ENCODE results near the gene CD27.

Gene CD27

DNA sequence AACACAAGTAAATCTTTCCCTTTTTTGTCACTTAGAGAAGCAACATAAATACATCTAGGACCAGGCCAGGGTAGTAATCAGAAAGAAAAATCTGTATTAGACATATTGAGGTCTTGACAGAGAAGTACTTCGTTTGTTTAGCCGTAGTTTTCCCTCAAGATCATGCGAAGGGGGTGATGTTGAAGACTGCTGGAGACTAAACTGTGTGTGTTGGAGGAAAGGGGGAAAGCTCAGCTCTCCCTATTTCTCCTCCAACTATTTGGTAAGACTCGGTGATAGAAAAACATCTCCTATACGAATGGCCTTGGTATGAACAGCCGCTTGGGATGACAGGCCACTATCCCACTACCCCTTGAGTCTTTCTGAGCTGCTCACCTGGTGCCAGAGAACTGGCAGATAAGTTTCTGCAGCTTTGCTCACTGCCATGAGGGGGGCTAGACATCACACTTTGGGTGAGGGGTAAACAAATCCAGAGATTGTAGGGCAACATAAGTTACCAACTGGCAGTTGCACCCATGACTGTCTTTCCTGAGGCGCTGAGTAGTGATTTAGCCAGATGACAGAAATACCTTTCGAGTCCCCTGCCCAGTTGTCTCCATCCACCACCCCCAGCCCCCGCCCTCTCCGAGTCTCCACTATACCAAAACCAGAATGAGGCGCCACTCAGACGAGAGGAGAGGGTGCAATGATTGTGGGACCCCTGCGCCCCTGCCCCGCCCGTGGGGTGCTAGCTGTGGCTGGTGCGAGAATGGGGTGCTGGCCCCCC lies 25.0 kb downstream of the CD27 start (continued):
- 0 out of 2 replicates have a peak, but pooled peaks have one; percentile 31 for TF ChIP-seq ZNF777 (tag by site-specific recombination; IDR thresholded peaks at IDR 0.05; ENCODE audit: borderline replicate concordance)
- TF ChIP-seq ZNF398 (tag by site-specific recombination; IDR thresholded peaks at IDR 0.05): 0 out of 2 replicates have a peak, but pooled peaks have one; percentile 43

GRCh38 chr12:6470375-6471163 lies 25.8 kb downstream of the CD27 start, which contains the start of gene VAMP1:
TSS of gene VAMP1 (minus strand) at chr12:6470677. CDS start at chr12:6470531, 146 bp downstream.
- Histone ChIP-seq H3K4me3 (ENCODE audit: low read depth, low read length) (peak within 1 kb of the TSS; percentile 81), H3K27ac (ENCODE audit: extremely low read depth, low read depth, low read length) (peak within 1 kb of the TSS; percentile 35), H3K9me3 (ENCODE audit: control insufficient read depth, insufficient read depth, low read depth, low read length) (no peaks in the 10 kb centered on the region), H3K4me1 (ENCODE audit: control insufficient read depth, insufficient read depth, low read length) (peaks cover 2% of the 10 kb centered on the region; the same call in 1 of the 2 replicates), H3K36me3 (ENCODE audit: control insufficient read depth in 2 of 2, insufficient read depth in 1 of 2, low read length in 2 of 2) (peaks cover 0 to 17% of the 10 kb centered on the region in 2 experiments; a peak in 1 of 3 replicates)
- ChIA-PET CTCF (interaction anchor here (0.6 to 2.2 kb wide), 8 partner anchors 14 to 383 kb away, joined by 3 to 11 read pairs (median 4); no protein-coding TSS in a partner anchor), POLR2A (interaction anchor here (0.6 to 3.5 kb wide), 67 partner anchors 10 to 1323 kb away, joined by 3 to 74 read pairs (median 4); partner anchors contain the start of genes CDCA3, COPS7A, GAPDH and MRPL51)
- TF ChIP-seq ZNF202 (tag by site-specific recombination; IDR thresholded peaks at IDR 0.05; ENCODE audit: borderline replicate concordance): no peak
- no peak for TF ChIP-seq ZFP3 (tag by site-specific recombination; IDR thresholded peaks at IDR 0.05; ENCODE audit: low read depth)
- TF ChIP-seq, protein P1, sequence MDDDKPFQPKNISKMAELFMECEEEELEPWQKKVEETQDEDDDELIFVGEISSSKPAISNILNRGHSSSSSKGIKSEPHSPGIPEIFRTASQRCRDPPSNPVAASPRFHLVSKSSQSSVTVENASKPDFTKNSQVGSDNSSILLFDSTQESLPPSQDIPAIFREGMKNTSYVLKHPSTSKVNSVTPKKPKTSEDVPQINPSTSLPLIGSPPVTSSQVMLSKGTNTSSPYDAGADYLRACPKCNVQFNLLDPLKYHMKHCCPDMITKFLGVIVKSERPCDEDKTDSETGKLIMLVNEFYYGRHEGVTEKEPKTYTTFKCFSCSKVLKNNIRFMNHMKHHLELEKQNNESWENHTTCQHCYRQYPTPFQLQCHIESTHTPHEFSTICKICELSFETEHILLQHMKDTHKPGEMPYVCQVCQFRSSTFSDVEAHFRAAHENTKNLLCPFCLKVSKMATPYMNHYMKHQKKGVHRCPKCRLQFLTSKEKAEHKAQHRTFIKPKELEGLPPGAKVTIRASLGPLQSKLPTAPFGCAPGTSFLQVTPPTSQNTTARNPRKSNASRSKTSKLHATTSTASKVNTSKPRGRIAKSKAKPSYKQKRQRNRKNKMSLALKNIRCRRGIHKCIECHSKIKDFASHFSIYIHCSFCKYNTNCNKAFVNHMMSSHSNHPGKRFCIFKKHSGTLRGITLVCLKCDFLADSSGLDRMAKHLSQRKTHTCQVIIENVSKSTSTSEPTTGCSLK (tag by site-specific recombination; IDR thresholded peaks at IDR 0.05): no peak
- TF ChIP-seq, protein P2, sequence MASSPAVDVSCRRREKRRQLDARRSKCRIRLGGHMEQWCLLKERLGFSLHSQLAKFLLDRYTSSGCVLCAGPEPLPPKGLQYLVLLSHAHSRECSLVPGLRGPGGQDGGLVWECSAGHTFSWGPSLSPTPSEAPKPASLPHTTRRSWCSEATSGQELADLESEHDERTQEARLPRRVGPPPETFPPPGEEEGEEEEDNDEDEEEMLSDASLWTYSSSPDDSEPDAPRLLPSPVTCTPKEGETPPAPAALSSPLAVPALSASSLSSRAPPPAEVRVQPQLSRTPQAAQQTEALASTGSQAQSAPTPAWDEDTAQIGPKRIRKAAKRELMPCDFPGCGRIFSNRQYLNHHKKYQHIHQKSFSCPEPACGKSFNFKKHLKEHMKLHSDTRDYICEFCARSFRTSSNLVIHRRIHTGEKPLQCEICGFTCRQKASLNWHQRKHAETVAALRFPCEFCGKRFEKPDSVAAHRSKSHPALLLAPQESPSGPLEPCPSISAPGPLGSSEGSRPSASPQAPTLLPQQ (tag by site-specific recombination; IDR thresholded peaks at IDR 0.05): peak; percentile 85
- TF ChIP-seq ZNF600 (tag by site-specific recombination; IDR thresholded peaks at IDR 0.05): peak; percentile 86
- no peak for TF ChIP-seq ZNF473 (tag by site-specific recombination; IDR thresholded peaks at IDR 0.05)
- TF ChIP-seq KLF9 (tag by site-specific recombination; IDR thresholded peaks at IDR 0.05; ENCODE audit: low read depth): peak; percentile 90
- TF ChIP-seq ZSCAN16 (tag by site-specific recombination; IDR thresholded peaks at IDR 0.05): peak; percentile 60
- TF ChIP-seq OVOL3 (tag by site-specific recombination; IDR thresholded peaks at IDR 0.05): peak; percentile 97
- TF ChIP-seq ZNF391 (tag by site-specific recombination; IDR thresholded peaks at IDR 0.05; ENCODE audit: borderline replicate concordance, low read depth): peak; percentile 98
- TF ChIP-seq, protein P3, sequence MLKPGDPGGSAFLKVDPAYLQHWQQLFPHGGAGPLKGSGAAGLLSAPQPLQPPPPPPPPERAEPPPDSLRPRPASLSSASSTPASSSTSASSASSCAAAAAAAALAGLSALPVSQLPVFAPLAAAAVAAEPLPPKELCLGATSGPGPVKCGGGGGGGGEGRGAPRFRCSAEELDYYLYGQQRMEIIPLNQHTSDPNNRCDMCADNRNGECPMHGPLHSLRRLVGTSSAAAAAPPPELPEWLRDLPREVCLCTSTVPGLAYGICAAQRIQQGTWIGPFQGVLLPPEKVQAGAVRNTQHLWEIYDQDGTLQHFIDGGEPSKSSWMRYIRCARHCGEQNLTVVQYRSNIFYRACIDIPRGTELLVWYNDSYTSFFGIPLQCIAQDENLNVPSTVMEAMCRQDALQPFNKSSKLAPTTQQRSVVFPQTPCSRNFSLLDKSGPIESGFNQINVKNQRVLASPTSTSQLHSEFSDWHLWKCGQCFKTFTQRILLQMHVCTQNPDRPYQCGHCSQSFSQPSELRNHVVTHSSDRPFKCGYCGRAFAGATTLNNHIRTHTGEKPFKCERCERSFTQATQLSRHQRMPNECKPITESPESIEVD (tag by site-specific recombination; IDR thresholded peaks at IDR 0.05): no peak
- TF ChIP-seq ZBTB17 (tag by site-specific recombination; IDR thresholded peaks at IDR 0.05): peak; percentile 94
- TF ChIP-seq, protein P4, sequence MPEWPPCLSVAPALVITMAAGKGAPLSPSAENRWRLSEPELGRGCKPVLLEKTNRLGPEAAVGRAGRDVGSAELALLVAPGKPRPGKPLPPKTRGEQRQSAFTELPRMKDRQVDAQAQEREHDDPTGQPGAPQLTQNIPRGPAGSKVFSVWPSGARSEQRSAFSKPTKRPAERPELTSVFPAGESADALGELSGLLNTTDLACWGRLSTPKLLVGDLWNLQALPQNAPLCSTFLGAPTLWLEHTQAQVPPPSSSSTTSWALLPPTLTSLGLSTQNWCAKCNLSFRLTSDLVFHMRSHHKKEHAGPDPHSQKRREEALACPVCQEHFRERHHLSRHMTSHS (tag by site-specific recombination; IDR thresholded peaks at IDR 0.05): no peak
- TF ChIP-seq ZNF558 (tag by site-specific recombination; IDR thresholded peaks at IDR 0.05): no peak
- TF ChIP-seq ZNF302 (tag by site-specific recombination; IDR thresholded peaks at IDR 0.05; ENCODE audit: low read depth): 0 out of 2 replicates have a peak, but pooled peaks have one; percentile 32
- no peak for TF ChIP-seq ZNF354C (tag by site-specific recombination; IDR thresholded peaks at IDR 0.05; ENCODE audit: borderline replicate concordance, low read depth)
- TF ChIP-seq SCRT1 (tag by site-specific recombination; IDR thresholded peaks at IDR 0.05; ENCODE audit: borderline replicate concordance): no peak
- TF ChIP-seq ZNF274 (IDR thresholded peaks at IDR 0.05; ENCODE audit: low read length): no peak
- no peak for TF ChIP-seq ZNF274 (tag by site-specific recombination; IDR thresholded peaks at IDR 0.05; ENCODE audit: borderline replicate concordance)
- no peak for TF ChIP-seq ZNF18 (tag by site-specific recombination; IDR thresholded peaks at IDR 0.05)
- peak; percentile 33; the same call in 1 of the 2 replicates for TF ChIP-seq ZNF623 (tag by site-specific recombination; IDR thresholded peaks at IDR 0.05)
